Chondrocyte (in vitro differentiated cells): ENCODE measurements around the gene IL36B. TPM values are rescaled to one million over a fixed set of nuclear protein-coding genes. Genes with fewer than 3 reads are reported as not detected.

Experiments used
- DNase-seq: peaks from one replicate; pipeline ENCODE4 v3.0.0; 2021; ENCODE audit warnings: mixed read lengths, low spot score
- H3K27ac Mint-ChIP-seq: one replicate; pipeline ENCODE4 v1.8.0; 2021; ENCODE audit warnings: mild to moderate bottlenecking, moderate library complexity, mixed read lengths; ENCODE audit not compliant: unreplicated experiment
- H3K27me3 Mint-ChIP-seq: 2 replicates; pipeline ENCODE4 v1.8.0; 2021; ENCODE audit warnings: low read depth, mixed read lengths
- H3K36me3 Mint-ChIP-seq: 2 replicates; pipeline ENCODE4 v1.8.0; 2021; ENCODE audit warnings: low read depth, mixed read lengths
- H3K4me1 Mint-ChIP-seq: 2 replicates; pipeline ENCODE4 v1.8.0; 2021; ENCODE audit warnings: low read depth, mild to moderate bottlenecking, mixed read lengths
- H3K4me3 Mint-ChIP-seq: one replicate; pipeline ENCODE4 v1.8.0; 2021; ENCODE audit warnings: mild to moderate bottlenecking, moderate library complexity, mixed read lengths; ENCODE audit not compliant: unreplicated experiment
- H3K9me3 Mint-ChIP-seq: 2 replicates; pipeline ENCODE4 v1.8.0; 2021; ENCODE audit warnings: low read depth, mixed read lengths
- total RNA-seq: library from RNA; stranded (reverse); gene quantifications from 3 replicates; pipeline ENCODE4 v1.2.1, GENCODE V29; 2021
- TF ChIP-seq, protein P1 (sequence below): fragments of 200-600 bp; sonication (generic); IDR thresholded peaks from 2 replicates; pipeline ENCODE4 v1.5.0; 2021; ENCODE audit warnings: antibody characterized with exemption, mild to moderate bottlenecking, moderate library complexity

The IL36B gene
- total RNA-seq, 1 donor from 2014 or later, result not detected

DNA sequence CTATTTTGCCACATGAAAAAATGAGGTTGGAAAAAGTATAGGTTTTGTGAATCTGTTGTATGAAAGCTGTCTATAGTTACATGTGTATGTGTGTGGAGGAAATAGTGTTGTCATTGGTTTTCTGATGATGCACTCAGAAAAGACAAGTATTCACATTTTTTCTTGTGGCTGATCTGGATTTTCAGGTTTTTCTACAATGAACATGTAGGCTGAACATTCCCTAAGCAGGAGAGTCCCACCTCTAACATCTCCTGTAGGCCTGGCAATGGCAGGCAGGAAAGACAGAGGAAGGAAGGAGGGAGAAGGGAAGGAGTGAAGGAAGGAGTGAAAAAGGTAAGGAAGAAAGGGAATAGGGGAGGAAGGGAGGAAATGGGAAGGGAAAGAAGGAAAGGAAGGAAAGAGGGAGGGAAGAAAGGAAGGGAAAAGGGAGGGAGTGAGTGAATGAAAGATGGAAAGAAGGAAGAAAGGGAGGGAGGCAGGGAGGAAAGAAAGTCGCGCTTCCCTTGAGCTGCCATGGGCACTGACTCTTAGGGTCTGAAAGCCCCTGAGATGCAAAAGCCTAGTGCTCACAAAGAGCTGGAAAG is 5.8 kb upstream of the IL36B start:
- Mint-ChIP-seq H3K27me3 (peaks cover 35% of the 10 kb centered on the region), H3K4me1 (no peaks in the 10 kb centered on the region), H3K27ac (no peak overlapping the region), H3K4me3 (no peak overlapping the region), H3K36me3 (no peaks in the 10 kb centered on the region), H3K9me3 (peaks cover 22% of the 10 kb centered on the region)
- TF ChIP-seq, protein P1, sequence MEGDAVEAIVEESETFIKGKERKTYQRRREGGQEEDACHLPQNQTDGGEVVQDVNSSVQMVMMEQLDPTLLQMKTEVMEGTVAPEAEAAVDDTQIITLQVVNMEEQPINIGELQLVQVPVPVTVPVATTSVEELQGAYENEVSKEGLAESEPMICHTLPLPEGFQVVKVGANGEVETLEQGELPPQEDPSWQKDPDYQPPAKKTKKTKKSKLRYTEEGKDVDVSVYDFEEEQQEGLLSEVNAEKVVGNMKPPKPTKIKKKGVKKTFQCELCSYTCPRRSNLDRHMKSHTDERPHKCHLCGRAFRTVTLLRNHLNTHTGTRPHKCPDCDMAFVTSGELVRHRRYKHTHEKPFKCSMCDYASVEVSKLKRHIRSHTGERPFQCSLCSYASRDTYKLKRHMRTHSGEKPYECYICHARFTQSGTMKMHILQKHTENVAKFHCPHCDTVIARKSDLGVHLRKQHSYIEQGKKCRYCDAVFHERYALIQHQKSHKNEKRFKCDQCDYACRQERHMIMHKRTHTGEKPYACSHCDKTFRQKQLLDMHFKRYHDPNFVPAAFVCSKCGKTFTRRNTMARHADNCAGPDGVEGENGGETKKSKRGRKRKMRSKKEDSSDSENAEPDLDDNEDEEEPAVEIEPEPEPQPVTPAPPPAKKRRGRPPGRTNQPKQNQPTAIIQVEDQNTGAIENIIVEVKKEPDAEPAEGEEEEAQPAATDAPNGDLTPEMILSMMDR, result no peak
- no peak for DNase-seq

DNA sequence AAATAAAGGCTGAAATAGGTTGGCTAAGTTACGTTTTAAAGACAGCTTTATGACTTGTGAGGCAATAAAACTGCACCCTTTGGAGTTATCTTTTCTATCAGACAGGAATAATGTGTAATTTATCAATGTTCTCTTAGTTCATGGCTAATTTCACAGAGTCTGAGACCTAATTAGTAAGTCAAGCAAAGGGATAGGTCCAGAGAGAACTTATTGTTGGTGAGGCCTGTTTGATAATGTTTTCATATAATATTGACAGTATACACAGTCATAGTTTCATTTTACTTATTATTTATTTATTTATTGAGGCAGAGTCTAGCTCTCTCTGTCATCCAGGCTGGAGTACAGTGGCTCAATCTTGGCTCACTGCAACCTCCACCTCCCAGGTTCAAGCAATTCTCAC is 4.5 kb upstream of the IL36B start:
- H3K9me3 Mint-ChIP-seq, result peaks cover 22% of the 10 kb centered on the region
- no peak overlapping the region for H3K27ac Mint-ChIP-seq
- H3K4me3 Mint-ChIP-seq, result no peak overlapping the region
- no peaks in the 10 kb centered on the region for H3K4me1 Mint-ChIP-seq
- no peak for DNase-seq
- TF ChIP-seq, protein P1, result no peak
- H3K27me3 Mint-ChIP-seq, result peaks cover 36% of the 10 kb centered on the region
- H3K36me3 Mint-ChIP-seq, result no peaks in the 10 kb centered on the region

DNA sequence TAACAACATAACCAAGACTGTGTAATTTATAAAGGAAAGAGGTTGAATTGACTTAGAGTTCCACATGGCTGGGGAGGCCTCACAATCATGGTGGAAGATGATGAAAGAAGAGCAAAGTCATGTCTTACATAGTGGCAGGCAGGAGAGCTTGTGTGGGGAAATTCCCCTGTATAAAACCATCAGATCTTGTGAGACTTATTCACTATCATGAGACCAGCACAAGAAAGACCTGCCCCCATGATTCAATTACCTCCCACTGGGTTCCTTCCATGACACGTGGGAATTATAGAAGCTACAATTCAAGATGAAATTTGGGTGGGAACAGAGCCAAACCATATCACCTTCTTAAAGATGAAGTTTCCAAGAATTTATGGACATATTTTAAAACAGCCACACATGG is 3.9 kb upstream of the IL36B start:
- H3K4me3 Mint-ChIP-seq, result no peak overlapping the region
- no peak for DNase-seq
- H3K9me3 Mint-ChIP-seq, result peaks cover 22% of the 10 kb centered on the region
- H3K27me3 Mint-ChIP-seq, result peaks cover 37% of the 10 kb centered on the region
- no peak overlapping the region for H3K27ac Mint-ChIP-seq
- TF ChIP-seq, protein P1, result no peak
- H3K4me1 Mint-ChIP-seq, result no peaks in the 10 kb centered on the region
- no peaks in the 10 kb centered on the region for H3K36me3 Mint-ChIP-seq

DNA sequence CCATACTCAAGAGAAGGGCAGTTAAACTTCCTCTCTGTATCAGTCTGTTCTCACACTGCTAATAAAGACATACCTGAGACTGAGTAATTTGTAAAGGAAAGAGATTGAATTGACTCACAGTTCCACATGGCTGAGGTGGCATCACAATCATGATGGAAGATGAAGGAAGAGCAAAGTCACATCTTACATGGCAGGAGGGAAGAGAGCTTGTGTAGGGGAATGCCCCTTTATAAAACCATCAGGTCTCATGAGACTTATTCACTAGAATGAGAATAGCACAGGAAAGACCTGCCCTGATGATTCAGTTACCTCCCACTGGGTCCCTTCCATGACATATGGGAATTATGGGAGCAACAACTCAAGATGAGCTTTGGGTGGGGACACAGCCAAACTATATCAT is 1.4 kb upstream of the IL36B start:
- H3K36me3 Mint-ChIP-seq, result no peaks in the 10 kb centered on the region
- DNase-seq, result no peak
- TF ChIP-seq, protein P1, result no peak

DNA sequence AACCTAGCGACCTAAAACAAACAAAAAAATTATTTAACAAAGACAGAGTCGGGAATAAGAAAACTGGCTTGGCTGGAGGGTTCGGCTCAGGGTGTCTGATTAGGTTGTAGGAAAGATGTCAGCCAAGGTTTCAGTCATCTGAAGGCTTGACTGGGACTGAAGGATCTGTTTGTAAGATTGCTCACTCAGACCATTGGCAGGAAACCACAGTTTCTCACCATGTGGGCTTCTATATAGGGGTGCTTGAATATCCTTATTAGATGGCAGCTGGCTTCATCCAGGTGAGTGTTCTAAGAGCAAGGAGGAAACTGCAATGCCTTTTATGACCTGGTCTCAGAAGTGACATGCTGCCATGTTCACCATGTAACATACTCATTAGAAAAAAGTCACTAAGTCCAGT is 999 bp upstream of the IL36B start:
- no peaks in the 10 kb centered on the region for H3K4me1 Mint-ChIP-seq
- DNase-seq, result no peak
- TF ChIP-seq, protein P1, result no peak
- H3K4me3 Mint-ChIP-seq, result no peak overlapping the region
- peaks cover 28% of the 10 kb centered on the region for H3K27me3 Mint-ChIP-seq
- no peaks in the 10 kb centered on the region for H3K36me3 Mint-ChIP-seq
- no peak overlapping the region for H3K27ac Mint-ChIP-seq
- peaks cover 25% of the 10 kb centered on the region for H3K9me3 Mint-ChIP-seq

More for the DNA sequence above, 1.4 kb upstream of the IL36B start:
- Mint-ChIP-seq H3K27ac (no peak overlapping the region), H3K9me3 (peaks cover 23% of the 10 kb centered on the region), H3K4me1 (no peaks in the 10 kb centered on the region), H3K4me3 (no peak overlapping the region), H3K27me3 (peaks cover 26% of the 10 kb centered on the region)
